Bronchial epithelial cell (primary cell): ENCODE data around the gene ZDHHC13. TPM values are rescaled to one million over a fixed set of nuclear protein-coding genes. Genes with fewer than 3 reads are reported as not detected.

ENCODE experiments used
- DNase-seq: peaks from one replicate; pipeline ENCODE4 v3.0.0-alpha.2; 2010; ENCODE audit warnings: low read depth
- FAIRE-seq: peaks from 2 replicates; lab custom pipeline; 2011; peaks lifted over from hg19 to GRCh38; lab: Jason Lieb, UNC
- H3K27me3 ChIP-seq: 2 replicates; pipeline ENCODE4 v1.5.1; 2011; ENCODE audit warnings: low read length; ENCODE audit not compliant: control insufficient read depth, insufficient read depth
- H3K36me3 ChIP-seq: 2 replicates; pipeline ENCODE4 v1.5.1; 2011; ENCODE audit warnings: low read length; ENCODE audit not compliant: control insufficient read depth, insufficient read depth
- H3K4me3 ChIP-seq: 2 replicates; pipeline ENCODE4 v1.5.1; 2011; ENCODE audit warnings: mild to moderate bottlenecking, low read depth, low read length, control low read depth
- total RNA-seq: library from RNA; depleted of rRNA; stranded (reverse); fragments of >200 nt; gene quantifications from 2 replicates; pipeline ENCODE4 v1.2.1, GENCODE V29; 2014
- TF ChIP-seq, protein P1 (sequence below): IDR thresholded peaks from 2 replicates; pipeline ENCODE4 v1.5.1; 2011; ENCODE audit warnings: mild to moderate bottlenecking, moderate library complexity, low read length, control low read depth, inconsistent platforms; ENCODE audit not compliant: insufficient read depth, severe bottlenecking

ZDHHC13 gene
- total RNA-seq, 1 donor from 2014 or later: 21.6 TPM

GRCh38 chr11:19145319-19145718 is 28.4 kb downstream of the ZDHHC13 start:
- Histone ChIP-seq H3K4me3 (no peak overlapping the region), H3K36me3 (no peaks in the 10 kb centered on the region), H3K27me3 (no peaks in the 10 kb centered on the region)
- FAIRE-seq (no peak), DNase-seq (no peak)
- TF ChIP-seq, protein P1, sequence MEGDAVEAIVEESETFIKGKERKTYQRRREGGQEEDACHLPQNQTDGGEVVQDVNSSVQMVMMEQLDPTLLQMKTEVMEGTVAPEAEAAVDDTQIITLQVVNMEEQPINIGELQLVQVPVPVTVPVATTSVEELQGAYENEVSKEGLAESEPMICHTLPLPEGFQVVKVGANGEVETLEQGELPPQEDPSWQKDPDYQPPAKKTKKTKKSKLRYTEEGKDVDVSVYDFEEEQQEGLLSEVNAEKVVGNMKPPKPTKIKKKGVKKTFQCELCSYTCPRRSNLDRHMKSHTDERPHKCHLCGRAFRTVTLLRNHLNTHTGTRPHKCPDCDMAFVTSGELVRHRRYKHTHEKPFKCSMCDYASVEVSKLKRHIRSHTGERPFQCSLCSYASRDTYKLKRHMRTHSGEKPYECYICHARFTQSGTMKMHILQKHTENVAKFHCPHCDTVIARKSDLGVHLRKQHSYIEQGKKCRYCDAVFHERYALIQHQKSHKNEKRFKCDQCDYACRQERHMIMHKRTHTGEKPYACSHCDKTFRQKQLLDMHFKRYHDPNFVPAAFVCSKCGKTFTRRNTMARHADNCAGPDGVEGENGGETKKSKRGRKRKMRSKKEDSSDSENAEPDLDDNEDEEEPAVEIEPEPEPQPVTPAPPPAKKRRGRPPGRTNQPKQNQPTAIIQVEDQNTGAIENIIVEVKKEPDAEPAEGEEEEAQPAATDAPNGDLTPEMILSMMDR: no peak

DNA sequence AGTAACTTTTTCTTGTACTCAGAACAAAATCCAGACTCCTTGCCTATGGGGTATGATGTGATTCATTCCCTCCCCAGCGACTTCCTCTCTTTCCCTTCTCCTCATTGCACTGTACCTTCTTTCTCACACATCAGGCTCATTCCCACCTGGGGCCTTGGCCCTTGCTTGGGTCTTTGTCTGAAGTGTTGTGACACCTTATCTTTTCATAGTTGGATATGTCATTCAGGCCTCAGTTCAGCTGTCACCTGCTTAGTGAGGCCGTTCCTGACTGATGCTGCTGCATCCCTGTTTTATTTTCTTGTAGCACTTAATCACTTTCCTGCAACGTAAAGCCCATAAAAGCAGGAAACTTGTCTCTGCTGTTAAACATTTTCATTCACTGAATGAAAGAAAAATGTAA is 39.9 kb downstream of the ZDHHC13 start:
- no peak overlapping the region for H3K4me3 ChIP-seq
- H3K36me3 ChIP-seq: peaks cover 4% of the 10 kb centered on the region
- TF ChIP-seq, protein P1: no peak
- DNase-seq (no peak), FAIRE-seq (no peak)
- no peaks in the 10 kb centered on the region for H3K27me3 ChIP-seq

GRCh38 chr11:19160847-19161246 is 43.9 kb downstream of the ZDHHC13 start:
- no peak overlapping the region for H3K4me3 ChIP-seq
- FAIRE-seq (no peak), DNase-seq (peak; percentile 36)
- H3K27me3 ChIP-seq: no peaks in the 10 kb centered on the region
- H3K36me3 ChIP-seq: peaks cover 4% of the 10 kb centered on the region
- TF ChIP-seq, protein P1: peak; percentile 12

GRCh38 chr11:19161651-19162050 is 44.7 kb downstream of the ZDHHC13 start:
- peaks cover 4% of the 10 kb centered on the region for H3K36me3 ChIP-seq

DNA sequence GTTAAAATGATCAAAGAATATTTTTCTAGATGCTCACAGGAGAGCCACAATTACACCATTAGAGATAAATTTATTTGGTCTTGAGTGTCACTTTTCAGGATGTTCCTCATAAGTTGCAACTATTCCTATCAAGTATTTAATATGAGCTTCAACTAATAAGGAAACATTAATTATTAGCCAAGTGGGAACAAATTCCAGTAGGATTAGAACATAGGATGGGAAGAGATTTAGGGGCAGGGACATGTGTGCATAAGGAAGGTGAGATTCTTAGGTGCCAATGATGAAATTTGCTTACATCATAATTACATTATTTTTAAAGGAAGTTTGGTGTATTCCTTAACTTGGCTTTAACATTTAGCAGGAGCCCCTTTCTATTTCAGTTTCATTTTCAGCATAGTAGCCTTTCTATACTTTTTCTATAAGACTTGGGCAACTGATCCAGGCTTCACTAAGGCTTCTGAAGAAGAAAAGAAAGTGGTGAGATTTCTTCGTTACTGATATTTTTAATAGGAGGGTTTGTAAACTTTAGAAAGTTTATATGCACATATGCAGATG is 46.1 kb downstream of the ZDHHC13 start:
- DNase-seq (no peak), FAIRE-seq (no peak)
- H3K36me3 ChIP-seq: peaks cover 5% of the 10 kb centered on the region
- no peaks in the 10 kb centered on the region for H3K27me3 ChIP-seq
- TF ChIP-seq, protein P1: no peak
- H3K4me3 ChIP-seq: no peak overlapping the region

More at GRCh38 chr11:19161651-19162050, 44.7 kb downstream of the ZDHHC13 start:
- FAIRE-seq (no peak), DNase-seq (no peak)
- TF ChIP-seq, protein P1: no peak
- Histone ChIP-seq H3K27me3 (no peaks in the 10 kb centered on the region), H3K4me3 (no peak overlapping the region)

GRCh38 chr11:19163617-19164016 is 46.6 kb downstream of the ZDHHC13 start:
- DNase-seq (no peak), FAIRE-seq (no peak)
- H3K4me3 ChIP-seq: no peak overlapping the region
- H3K36me3 ChIP-seq: peaks cover 5% of the 10 kb centered on the region
- TF ChIP-seq, protein P1: no peak
- H3K27me3 ChIP-seq: no peaks in the 10 kb centered on the region
